Smooth muscle cell (in vitro differentiated cells): ENCODE measurements around the gene TNNC1. TPM values are rescaled to one million over a fixed set of nuclear protein-coding genes. Genes with fewer than 3 reads are reported as not detected.

Experiments
- DNase-seq: peaks from one replicate; lab custom pipeline; 2025; ENCODE audit not compliant: unreplicated experiment; lab: John Stamatoyannopoulos, UW
- H2AFZ ChIP-seq: fragments of 200-600 bp; sonication (generic); 2 replicates; pipeline ENCODE4 v1.6.0; 2016; ENCODE audit warnings: antibody characterized with exemption, low read depth, mild to moderate bottlenecking
- H3F3A ChIP-seq: fragments of 200-600 bp; sonication (generic); 2 replicates; pipeline ENCODE4 v1.6.0; 2017; ENCODE audit warnings: antibody characterized with exemption, low read depth
- H3K27ac ChIP-seq: fragments of 200-600 bp; sonication (generic); 2 replicates; pipeline ENCODE4 v1.5.1; 2016; ENCODE audit warnings: low read depth, mild to moderate bottlenecking
- H3K27me3 ChIP-seq: fragments of 200-600 bp; sonication (generic); 2 replicates; pipeline ENCODE4 v1.6.1; 2016; ENCODE audit warnings: low read depth, mild to moderate bottlenecking
- H3K36me3 ChIP-seq: fragments of 200-600 bp; sonication (generic); 2 replicates; pipeline ENCODE4 v1.5.1; 2016; ENCODE audit warnings: low read depth
- H3K4me1 ChIP-seq: fragments of 200-600 bp; sonication (generic); 2 replicates; pipeline ENCODE4 v1.5.1; 2016; ENCODE audit warnings: low read depth
- H3K4me2 ChIP-seq: fragments of 200-600 bp; sonication (generic); 2 replicates; pipeline ENCODE4 v1.6.0; 2016; ENCODE audit warnings: mild to moderate bottlenecking
- H3K4me3 ChIP-seq: fragments of 200-600 bp; sonication (generic); 2 replicates; pipeline ENCODE4 v1.5.1; 2016; ENCODE audit warnings: mild to moderate bottlenecking
- H3K79me2 ChIP-seq: fragments of 200-600 bp; sonication (generic); 2 replicates; pipeline ENCODE4 v1.6.0; 2016; ENCODE audit warnings: low read depth, mild to moderate bottlenecking
- H3K9ac ChIP-seq: fragments of 200-600 bp; sonication (generic); 2 replicates; pipeline ENCODE4 v1.6.0; 2016; ENCODE audit warnings: low read depth
- H3K9me3 ChIP-seq: fragments of 200-600 bp; sonication (generic); replicated peaks from 2 replicates; pipeline ENCODE4 v1.5.1; 2016; ENCODE audit warnings: low read depth
- H4K20me1 ChIP-seq: fragments of 200-600 bp; sonication (generic); 2 replicates; pipeline ENCODE4 v1.6.0; 2016; ENCODE audit warnings: low read depth
- WGBS: methylation state at CpG from one replicate; pipeline ENCODE4 v1.1.7; 2016; ENCODE audit warnings: low lambda C conversion rate; 5-methylcytosine and 5-hydroxymethylcytosine counted together
- polyA plus RNA-seq: library from polyadenylated mRNA; unstranded; fragments of >200 nt; fragmentation: Nextera tagmentation; extraction: Ambion mirVana; gene quantifications from 2 replicates; pipeline ENCODE4 v1.2.1, GENCODE V29; 2016
- total RNA-seq: library from RNA; depleted of rRNA; stranded (reverse); fragments of >200 nt; gene quantifications from 2 replicates; pipeline ENCODE4 v1.2.3, GENCODE V29; 2014
- TF ChIP-seq, protein P1 (sequence below): fragments of 200-600 bp; sonication (generic); IDR thresholded peaks from 2 replicates; pipeline ENCODE4 v1.5.1; 2017; ENCODE audit warnings: borderline replicate concordance, mild to moderate bottlenecking, antibody characterized with exemption; ENCODE audit not compliant: insufficient read depth, poor library complexity, severe bottlenecking

The TNNC1 gene
- total and polyA plus RNA-seq, 2 experiments from 2014 or later, result 5.1 to 5.9 TPM

GRCh38 chr3:52440671-52441070, 13.2 kb downstream of the TNNC1 start:
- no peak overlapping the region for H2AFZ ChIP-seq
- no peak overlapping the region for H3K9ac ChIP-seq
- no peak overlapping the region for H3K4me3 ChIP-seq
- H3K27me3 ChIP-seq, result no peaks in the 10 kb centered on the region
- TF ChIP-seq, protein P1, sequence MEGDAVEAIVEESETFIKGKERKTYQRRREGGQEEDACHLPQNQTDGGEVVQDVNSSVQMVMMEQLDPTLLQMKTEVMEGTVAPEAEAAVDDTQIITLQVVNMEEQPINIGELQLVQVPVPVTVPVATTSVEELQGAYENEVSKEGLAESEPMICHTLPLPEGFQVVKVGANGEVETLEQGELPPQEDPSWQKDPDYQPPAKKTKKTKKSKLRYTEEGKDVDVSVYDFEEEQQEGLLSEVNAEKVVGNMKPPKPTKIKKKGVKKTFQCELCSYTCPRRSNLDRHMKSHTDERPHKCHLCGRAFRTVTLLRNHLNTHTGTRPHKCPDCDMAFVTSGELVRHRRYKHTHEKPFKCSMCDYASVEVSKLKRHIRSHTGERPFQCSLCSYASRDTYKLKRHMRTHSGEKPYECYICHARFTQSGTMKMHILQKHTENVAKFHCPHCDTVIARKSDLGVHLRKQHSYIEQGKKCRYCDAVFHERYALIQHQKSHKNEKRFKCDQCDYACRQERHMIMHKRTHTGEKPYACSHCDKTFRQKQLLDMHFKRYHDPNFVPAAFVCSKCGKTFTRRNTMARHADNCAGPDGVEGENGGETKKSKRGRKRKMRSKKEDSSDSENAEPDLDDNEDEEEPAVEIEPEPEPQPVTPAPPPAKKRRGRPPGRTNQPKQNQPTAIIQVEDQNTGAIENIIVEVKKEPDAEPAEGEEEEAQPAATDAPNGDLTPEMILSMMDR, result no peak
- no peaks in the 10 kb centered on the region for H3K4me1 ChIP-seq
- 97% methylated on average over 14 of the region's 14 CpGs for WGBS
- no peaks in the 10 kb centered on the region for H3K9me3 ChIP-seq
- no peaks in the 10 kb centered on the region for H3K79me2 ChIP-seq
- no peaks in the 10 kb centered on the region for H3F3A ChIP-seq
- no peak overlapping the region for H3K4me2 ChIP-seq
- DNase-seq, result no peak
- no peaks in the 10 kb centered on the region for H3K36me3 ChIP-seq
- H4K20me1 ChIP-seq, result no peaks in the 10 kb centered on the region
- no peak overlapping the region for H3K27ac ChIP-seq

DNA sequence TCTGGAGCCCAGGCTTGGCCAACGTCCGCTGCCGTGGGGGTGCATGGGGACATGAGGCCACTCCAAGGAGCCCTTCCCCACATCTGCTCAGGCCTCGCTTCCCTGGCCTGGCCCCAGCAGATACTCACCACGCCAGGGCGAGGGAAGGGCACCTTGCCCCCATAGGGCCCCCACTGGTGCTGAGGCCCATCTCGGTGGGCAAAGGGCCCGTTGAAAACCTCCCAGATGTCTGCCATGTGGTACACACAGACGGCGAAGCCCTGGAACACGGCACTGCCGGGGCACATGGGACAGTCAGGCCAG, 13.6 kb downstream of the TNNC1 start:
- H3K9ac ChIP-seq, result no peak overlapping the region
- no peaks in the 10 kb centered on the region for H3K36me3 ChIP-seq
- H3F3A ChIP-seq, result no peaks in the 10 kb centered on the region
- no peak overlapping the region for H2AFZ ChIP-seq
- H3K9me3 ChIP-seq, result no peaks in the 10 kb centered on the region
- H3K27me3 ChIP-seq, result no peaks in the 10 kb centered on the region
- H4K20me1 ChIP-seq, result no peaks in the 10 kb centered on the region
- H3K27ac ChIP-seq, result no peak overlapping the region
- no peak for DNase-seq
- no peak overlapping the region for H3K4me2 ChIP-seq
- TF ChIP-seq, protein P1, result no peak
- H3K4me3 ChIP-seq, result no peak overlapping the region
- H3K4me1 ChIP-seq, result no peaks in the 10 kb centered on the region
- no peaks in the 10 kb centered on the region for H3K79me2 ChIP-seq
- WGBS, result 96% methylated on average over 12 of the region's 12 CpGs

- Histone ChIP-seq H3K36me3 (no peaks in the 10 kb centered on the region), H4K20me1 (no peaks in the 10 kb centered on the region), H3K9ac (no peak overlapping the region), H3F3A (no peaks in the 10 kb centered on the region), H2AFZ (no peak overlapping the region), H3K9me3 (no peaks in the 10 kb centered on the region), H3K79me2 (no peaks in the 10 kb centered on the region), H3K4me1 (no peaks in the 10 kb centered on the region), H3K4me2 (no peak overlapping the region), H3K27ac (no peak overlapping the region), H3K27me3 (no peaks in the 10 kb centered on the region), H3K4me3 (no peak overlapping the region)
- 95% methylated on average over 16 of the region's 16 CpGs for WGBS
- no peak for DNase-seq
- TF ChIP-seq, protein P1, result no peak
Measured at GRCh38 chr3:52439426-52440248, 14.2 kb downstream of the TNNC1 start.
